NOMO-1 treated with DMSO at 0.1 percent for 48 hours (cell line): ENCODE data around the gene DNHD1.
"Not testable (repeated sequence)": the region's sequence is repeated elsewhere in the genome, so short reads cannot be mapped to it uniquely, and the experiment has no call there.

ENCODE experiments used
- DNase-seq: peaks from one replicate; lab custom pipeline; 2025; ENCODE audit not compliant: unreplicated experiment; lab: John Stamatoyannopoulos, UW

DNHD1 gene

DNA sequence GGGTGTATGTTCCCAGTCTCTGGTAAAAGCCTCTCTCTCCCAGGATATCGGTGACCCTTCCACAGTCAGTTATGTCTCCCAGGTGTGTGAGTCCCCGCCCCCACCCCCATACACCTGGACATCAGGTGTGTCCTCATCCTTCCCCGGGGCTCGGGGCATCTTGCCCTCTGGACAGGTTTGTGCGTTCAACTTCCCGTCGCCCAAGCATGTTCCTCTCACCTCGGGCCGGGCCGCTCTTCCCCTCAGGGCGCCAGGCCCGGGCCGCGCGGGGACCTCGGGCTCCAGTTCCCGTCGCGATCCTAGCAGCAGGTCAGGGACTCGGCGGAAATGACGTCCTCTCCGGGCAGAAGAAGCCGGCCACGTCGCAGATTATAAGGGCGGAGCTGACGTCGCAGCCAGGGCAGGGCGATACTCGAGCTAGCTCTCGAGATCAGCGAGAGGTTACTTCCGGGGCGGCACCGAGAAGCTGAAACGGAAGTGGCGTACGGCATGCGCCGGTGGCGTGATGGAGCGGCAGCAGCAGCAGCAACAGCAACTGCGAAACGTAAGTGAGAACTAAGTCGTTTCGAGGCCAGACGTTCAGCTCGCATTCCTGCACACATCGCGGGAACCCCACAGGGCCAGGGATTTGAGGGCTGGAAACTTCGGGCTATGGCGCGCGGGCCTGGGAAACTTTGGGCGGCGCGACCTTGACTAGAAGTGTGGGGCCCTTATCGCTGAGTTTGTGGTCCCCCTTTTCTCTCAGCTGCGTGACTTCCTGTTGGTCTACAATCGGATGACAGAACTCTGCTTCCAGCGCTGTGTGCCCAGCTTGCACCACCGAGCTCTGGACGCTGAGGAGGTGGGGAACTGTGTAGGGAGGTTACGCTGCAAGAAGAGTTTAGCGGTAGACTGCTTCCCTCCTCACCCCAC is 15.8 kb upstream of the DNHD1 start, which contains the start of the genes ARFIP2 and TIMM10B:
Gene ARFIP2, minus strand, starts transcription at position 320 of the 912 bp plus-strand sequence. CDS start 910 bp downstream, outside the sequence.
Gene TIMM10B, plus strand, starts transcription at position 490 of the 912 bp plus-strand sequence. Its CDS starts 16 bp downstream, at position 506.
- DNase-seq: peak; percentile 99

DNA sequence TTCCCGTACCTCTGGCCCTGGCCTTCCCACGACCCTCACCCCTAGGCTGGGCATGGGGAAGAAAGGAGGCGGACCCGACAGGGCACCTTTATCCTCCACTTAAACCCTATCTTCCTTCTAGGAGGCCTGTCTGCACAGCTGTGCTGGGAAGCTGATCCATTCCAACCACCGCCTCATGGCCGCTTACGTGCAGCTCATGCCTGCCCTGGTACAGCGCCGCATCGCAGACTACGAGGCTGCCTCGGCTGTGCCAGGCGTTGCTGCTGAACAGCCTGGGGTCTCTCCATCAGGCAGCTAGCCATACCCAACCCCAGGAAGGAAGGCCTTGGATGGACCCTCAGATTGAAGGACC is 15.2 kb upstream of the DNHD1 start:
- no peak for DNase-seq

- DNase-seq: no peak
Measured at GRCh38 chr11:6482441-6482840, 14.6 kb upstream of the DNHD1 start.

GRCh38 chr11:6483015-6483414 is 14.1 kb upstream of the DNHD1 start:
- DNase-seq: no peak

- no peak for DNase-seq
Measured at GRCh38 chr11:6485661-6486060, 11.4 kb upstream of the DNHD1 start.

- no peak for DNase-seq
Measured at GRCh38 chr11:6486256-6486655, 10.8 kb upstream of the DNHD1 start.

- DNase-seq: no peak
Measured at GRCh38 chr11:6486938-6487337, 10.1 kb upstream of the DNHD1 start.

GRCh38 chr11:6488342-6488741 is 8.7 kb upstream of the DNHD1 start:
- DNase-seq: no peak

- no peak for DNase-seq
Measured at GRCh38 chr11:6488821-6489220, 8.3 kb upstream of the DNHD1 start.

DNA sequence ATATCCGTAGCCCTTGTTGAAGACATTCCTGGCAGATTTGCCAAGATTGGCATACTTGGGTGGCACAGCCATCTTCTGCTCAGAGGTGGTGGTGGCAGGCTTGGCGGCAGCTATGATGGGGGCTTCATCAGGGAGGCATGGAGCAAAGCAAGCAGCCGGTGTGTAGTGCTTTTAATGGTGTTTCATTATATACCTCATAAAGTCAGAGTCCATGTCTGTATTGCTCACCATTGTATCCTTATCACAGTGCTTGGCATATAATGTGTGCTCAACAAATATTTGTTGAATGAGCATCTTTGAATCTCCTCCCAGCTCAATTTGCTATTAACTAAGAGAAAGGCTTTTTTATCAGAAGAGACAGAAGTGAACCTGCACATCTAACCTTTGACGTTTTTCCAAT is 7.8 kb upstream of the DNHD1 start:
- no peak for DNase-seq

DNA sequence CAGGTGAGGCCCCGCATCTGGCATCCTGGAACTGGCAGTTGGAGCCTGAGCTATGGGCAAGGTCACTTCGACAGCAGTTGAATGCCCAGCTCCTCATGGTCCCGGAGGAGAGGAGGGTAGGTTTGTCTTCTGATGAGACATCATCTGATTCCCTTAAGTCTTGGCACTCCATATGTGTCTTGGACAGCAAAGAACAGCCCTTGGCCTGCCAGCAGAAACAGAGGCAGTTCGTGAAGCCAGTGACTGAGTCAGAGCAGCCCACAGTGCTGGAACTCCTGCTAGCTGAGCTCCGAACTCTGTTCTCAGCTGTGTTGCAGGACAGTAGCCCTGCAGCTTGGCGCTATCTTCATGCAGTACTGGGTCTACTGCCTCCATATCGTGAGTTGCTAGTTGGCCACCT is 1.0 kb downstream of the DNHD1 start:
- DNase-seq: no peak

GRCh38 chr11:6498544-6498943 is 1.5 kb downstream of the DNHD1 start:
- no peak for DNase-seq

DNA sequence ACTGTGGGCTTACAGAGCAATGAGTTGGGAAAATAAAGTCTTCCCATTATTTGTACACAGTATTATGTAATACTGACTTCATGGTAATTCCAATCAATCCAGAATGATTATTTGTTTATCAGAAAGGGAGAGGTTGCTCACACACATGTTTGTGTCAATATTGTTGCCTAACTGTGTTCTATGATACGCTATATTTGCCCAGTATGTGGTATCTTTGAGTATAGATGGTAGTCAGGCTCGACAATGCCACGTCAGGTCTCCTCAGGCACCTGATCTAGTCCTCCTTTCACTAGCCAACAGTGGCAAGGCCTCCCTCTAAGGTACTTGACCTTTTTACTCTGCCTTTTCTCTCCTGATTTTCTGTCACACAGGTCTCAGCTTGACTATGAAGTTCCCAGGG is 5.3 kb downstream of the DNHD1 start:
- DNase-seq: no peak

GRCh38 chr11:6504166-6504565 is 7.1 kb downstream of the DNHD1 start:
- no peak for DNase-seq

- DNase-seq: no peak
Measured at GRCh38 chr11:6505577-6506240, 8.6 kb downstream of the DNHD1 start.

DNA sequence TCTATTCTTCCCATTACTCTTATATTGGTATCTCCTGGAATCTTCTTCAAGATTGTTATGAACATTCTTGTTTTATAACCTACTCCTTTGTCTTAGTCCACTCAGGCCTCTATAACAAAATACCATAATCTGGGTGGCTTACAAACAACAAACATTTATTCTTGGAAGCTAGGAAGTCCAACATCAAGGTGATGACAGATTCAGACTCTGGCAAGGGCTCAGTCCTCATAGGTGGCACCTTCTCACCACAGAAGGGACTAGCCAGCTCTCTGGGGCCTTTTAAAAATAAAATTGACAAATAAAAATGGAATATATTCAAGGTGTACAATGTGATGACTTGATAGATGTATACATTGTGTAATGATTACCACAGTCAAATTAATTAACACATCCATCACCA is 19.8 kb downstream of the DNHD1 start:
- no peak for DNase-seq

DNA sequence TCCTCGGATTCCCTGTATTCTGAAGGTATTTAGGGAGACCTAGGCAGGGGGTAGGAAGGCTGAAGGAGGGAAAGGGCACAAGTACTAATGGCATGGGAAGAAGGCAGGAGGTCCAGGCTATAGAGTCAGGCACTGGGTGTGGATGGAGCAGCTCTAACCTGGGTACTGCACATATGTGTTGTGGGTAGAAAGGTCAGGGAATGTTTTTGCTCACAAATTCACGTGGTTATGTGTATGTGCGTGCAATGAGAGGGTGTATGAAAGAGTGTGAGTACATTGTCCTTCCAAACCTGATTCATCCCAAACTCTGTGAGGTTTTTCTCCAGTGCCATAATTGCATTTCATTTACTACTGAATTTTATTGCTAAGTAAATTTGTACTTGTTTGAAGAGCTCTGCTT is 23.2 kb downstream of the DNHD1 start:
- no peak for DNase-seq

- DNase-seq: not testable (repeated sequence)
Measured at GRCh38 chr11:6521946-6522345, 24.9 kb downstream of the DNHD1 start.

- DNase-seq: no peak
Measured at GRCh38 chr11:6523253-6523652, 26.2 kb downstream of the DNHD1 start.

- no peak for DNase-seq
Measured at GRCh38 chr11:6526411-6527135, 29.5 kb downstream of the DNHD1 start.

GRCh38 chr11:6529266-6529665 is 32.2 kb downstream of the DNHD1 start:
- DNase-seq: no peak

DNA sequence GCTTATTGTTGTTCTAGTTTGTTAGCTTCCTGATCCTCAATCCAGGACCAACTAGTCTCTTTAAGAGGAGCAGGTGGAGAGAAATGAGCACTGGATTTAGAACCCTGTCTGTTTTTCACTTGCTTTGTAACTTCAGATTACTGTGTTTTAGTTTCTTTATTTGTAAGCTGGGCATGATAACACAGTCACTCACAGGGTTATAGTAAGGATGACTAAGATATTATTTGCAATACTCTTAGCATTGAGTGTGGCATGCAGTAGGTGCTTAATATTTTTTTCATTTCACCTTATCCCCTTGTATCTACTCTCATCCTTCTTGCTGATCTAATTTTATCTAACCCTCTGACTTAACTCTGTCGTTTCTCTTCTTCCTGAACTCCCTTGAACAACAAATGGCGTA is 33.8 kb downstream of the DNHD1 start:
- no peak for DNase-seq
